GM19452 (cell line): ENCODE results near the gene AHDC1.

Experiments used
- ATAC-seq: cut with Tn5 transposase; IDR thresholded peaks from one replicate; pipeline ENCODE4 v1.9.1; 2021; ENCODE audit not compliant: unreplicated experiment

The AHDC1 gene

GRCh38 chr1:27585684-27586083 is 18.3 kb downstream of the AHDC1 start:
- no peak for ATAC-seq

DNA sequence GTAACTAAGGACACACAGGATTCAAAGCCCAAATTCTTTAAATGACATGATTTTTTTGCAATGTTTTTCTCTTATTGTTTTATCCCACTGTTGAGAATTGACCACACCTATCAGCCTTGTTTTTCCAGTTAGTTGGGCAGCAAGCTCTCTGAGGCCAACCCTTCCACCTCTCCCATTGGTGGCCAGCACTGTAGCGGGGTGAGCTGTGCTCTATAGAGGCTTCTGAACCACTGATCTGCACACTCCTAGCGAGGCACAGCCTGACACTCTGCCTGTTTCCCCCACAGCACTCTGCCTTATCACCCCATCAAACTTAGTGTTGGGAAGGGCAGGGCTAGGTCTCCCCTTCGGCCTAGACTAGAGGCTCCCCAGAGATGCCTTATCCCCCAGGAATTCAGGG is 19.5 kb downstream of the AHDC1 start:
- ATAC-seq, result no peak

GRCh38 chr1:27583479-27583878 is 20.5 kb downstream of the AHDC1 start:
- no peak for ATAC-seq

- ATAC-seq, result no peak
Observed at GRCh38 chr1:27581823-27582243, 22.1 kb downstream of the AHDC1 start.

DNA sequence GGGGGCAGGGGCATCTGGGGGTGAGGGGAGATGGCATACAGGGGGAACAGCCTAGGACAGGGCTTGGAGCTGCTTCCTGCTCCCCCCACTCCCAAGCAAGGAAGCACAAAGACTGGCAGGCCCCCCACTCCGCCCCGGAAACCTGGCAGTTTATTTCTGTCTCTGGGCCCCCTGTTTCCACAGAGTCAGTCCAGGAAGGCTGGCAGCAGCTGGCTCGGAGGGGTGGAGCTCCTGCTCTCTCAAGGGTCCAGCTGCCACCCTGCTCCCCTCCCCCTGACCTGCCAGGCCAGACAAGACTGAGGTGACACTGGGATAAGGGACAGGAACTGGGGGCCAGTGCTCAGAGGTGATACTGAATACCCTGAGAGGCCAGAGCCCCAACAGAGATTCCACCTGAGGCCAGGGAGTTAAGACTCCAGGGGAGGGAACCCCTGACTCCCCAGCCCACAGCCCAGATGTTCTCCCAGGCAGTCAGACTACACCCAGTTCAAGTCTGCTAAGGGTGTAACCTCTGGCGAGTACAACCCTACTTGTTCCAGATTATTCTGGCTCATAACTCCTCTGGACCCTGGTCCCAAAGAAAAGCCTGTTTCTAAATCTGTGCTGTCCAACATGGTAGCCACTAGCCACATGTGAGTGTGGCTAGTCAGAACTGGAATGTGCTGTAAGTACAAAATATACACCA is 26.3 kb downstream of the AHDC1 start:
- ATAC-seq, result no peak

GRCh38 chr1:27576806-27577227 is 27.1 kb downstream of the AHDC1 start:
- ATAC-seq, result no peak

DNA sequence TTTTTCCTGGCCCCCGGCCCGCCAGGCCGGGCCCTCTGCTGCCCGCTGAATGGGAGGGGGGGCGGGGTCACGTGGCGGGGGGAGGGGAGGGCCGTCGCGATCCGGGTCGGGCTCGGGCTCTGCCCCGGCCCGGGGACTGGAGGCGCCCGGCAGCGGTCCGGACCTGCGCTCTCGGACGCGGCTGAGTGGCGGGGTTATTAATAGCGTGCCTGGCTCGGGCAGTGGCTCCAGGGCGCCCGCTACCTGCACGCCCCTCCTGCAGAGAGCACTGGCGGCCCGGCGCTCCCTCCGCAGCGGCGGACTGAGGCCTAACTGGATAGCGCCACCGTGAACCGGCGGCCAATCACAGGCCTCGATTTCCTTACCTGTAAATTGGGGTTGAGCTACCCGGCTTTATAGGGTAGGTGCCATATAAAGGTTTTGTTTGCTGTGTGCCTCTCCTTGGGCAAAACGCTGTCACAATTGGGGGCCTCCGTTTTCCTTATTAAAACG is 28.1 kb downstream of the AHDC1 start:
- no peak for ATAC-seq

- ATAC-seq, result no peak
Observed at GRCh38 chr1:27574871-27575831, 28.8 kb downstream of the AHDC1 start.

DNA sequence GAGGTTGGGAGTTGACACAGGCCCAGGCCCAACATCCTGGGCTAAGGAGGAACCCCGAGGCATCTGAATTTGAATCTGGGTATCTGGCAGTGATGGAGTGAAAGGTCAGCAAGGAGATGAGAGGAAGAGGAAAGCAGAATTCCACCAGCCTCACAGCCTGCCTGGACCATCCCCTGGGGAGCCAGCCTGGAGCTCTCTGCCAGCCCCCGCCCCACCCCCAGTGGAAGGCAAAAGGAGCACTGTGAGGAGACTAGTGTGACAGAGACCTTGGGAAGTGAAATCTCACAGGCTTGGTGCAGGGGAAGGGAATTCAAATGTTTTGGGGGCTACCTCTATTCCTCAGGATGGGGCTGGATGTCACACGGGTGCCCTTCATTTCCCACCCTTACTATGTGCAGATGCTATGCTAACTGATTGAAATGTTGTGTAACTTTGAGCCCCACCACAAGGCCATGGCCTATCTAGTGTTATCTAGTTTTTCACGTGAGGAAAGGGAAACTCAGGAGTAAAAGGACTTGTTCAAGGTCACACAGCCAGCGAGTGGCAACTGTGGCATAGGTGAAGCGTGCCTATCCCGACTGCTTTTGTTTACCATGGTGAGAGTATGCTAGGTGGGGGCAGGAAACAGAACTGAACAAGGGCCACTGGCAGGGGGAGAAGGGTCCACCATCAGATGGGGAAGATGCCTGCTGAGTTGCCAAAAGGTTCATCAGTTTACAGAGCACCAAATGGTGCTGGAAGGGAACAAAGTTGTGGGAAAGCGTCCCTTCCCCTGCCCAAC is 29.8 kb downstream of the AHDC1 start:
- no peak for ATAC-seq

DNA sequence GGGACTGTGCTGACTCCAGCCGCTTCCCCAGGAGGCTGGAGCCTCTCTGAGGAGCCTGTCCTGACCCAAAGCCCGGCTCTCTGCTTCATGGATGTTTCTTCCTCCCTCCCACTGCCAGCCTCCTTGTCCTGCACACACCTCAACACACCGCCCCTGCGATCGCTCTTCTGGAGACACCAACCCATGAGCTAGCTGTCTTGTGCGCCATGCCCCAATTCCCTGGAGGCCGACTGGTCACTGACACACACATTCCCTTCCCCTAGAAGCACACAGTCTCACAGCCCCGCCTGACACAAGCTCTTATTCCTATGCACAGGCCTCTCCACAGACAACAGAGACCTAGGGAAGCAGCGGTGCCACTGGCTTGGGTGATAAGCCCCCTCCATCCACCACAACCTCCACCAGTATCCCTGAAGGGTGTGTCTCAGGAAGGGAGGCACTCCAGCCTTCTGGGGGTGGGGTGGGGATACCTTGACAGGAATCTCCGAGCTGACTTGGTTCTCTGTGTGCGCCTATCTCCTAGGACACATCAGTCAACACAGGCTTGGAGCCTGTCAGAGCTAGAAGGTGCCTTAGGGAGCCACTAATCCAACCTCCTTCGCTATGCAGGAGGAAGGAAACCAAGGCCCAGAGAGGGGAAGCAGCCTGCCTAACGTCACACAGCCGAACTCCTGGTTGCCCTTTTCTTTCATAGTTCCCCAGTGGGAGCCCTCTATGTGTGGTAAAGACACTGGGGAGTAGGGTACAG is 31.1 kb downstream of the AHDC1 start:
- ATAC-seq, result no peak

- ATAC-seq, result no peak
Observed at GRCh38 chr1:27572019-27572678, 31.8 kb downstream of the AHDC1 start.

GRCh38 chr1:27571439-27572018 is 32.4 kb downstream of the AHDC1 start:
- no peak for ATAC-seq

DNA sequence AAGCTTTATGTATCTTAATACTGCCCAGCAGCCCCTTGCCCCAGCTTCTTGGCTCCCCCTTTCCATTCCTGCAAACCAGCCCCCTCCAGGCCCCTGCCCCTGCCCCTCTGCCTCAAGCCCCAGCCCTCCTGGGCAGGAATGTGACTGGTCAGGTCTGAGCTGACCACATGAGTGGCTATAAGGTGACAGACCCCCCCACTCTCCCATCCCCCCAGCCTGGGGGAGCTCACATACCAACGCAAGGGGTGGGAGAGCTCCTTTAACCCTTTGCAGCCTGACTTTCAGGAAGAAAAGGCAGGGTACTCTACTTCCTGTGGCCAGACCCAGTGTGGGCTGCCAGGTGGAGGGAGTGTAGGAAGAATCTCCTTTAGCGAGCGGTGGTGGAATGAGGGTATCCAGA is 33.2 kb downstream of the AHDC1 start:
- ATAC-seq, result no peak

DNA sequence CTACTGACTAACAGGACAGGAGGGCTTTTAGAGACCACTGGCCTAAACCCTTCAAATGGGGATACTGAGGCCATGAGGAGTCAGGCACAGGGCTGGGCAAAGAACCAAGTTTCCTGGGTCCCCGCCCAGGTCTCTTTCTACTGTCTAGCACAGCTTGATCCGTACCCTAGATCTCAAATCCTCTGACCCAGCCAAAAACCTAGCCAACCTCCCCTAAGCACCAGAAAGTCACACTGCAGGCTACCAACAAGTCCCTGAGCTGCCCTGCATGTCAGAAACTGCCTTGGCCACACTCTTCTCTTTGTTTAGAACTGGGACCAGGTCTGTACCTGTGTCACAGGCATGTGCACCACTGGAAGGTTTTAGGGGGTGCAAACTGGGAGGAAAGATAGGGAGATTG is 33.6 kb downstream of the AHDC1 start:
- ATAC-seq, result no peak

DNA sequence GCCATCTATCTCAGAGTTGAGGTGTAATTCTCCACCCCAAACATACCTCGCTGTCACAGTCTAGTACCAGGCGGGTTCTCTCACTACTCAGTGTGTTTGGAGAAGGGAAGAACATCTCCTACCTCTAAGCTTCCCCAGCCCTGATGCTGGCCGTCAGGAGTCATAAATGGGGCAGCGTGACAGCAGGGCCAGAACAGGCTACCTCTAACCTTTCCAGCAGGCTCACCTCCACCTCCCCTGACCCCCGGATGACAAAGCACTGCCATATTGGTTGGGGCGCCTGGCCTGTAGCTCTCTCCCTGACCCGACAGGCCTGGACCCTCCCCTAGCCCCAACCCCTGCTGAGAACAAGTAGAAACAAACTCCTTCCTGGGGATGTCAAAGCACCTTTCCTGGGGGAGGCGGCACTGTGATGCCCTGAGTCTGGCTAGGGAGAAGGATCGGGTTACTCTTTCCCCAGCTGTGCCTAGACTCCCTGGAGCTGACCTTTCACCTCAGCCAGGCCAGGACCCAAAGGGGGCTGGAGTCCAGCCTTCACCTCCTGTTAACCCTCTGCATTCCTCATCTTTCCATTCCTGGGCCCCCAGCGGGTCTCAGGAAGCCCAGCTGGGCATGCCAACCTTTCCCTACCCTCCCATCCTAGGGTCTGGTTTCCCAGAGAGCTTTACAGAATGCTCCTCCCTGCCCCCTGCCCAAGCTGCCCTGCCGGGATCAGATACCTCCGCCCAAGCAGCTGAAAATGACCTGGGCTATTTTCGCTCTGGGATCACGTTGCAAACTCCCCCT is 34.2 kb downstream of the AHDC1 start:
- no peak for ATAC-seq

DNA sequence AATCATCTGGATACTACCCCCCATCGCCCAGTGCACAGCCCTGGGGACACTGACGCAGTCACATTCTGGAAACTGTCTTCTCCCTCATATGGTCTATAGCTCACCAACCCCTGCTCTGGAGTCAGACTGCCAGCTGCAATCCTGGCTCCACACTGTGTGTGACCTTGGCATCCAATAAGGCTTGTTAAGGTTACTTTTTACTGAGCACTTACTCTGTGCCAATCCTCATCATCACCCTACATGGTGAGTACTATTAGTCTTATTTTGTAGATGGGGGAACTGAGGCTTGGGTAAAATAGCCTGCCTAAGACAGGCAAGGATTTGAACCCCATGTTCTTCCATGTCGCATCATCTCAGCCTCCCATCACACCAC is 34.9 kb downstream of the AHDC1 start:
- ATAC-seq, result no peak

DNA sequence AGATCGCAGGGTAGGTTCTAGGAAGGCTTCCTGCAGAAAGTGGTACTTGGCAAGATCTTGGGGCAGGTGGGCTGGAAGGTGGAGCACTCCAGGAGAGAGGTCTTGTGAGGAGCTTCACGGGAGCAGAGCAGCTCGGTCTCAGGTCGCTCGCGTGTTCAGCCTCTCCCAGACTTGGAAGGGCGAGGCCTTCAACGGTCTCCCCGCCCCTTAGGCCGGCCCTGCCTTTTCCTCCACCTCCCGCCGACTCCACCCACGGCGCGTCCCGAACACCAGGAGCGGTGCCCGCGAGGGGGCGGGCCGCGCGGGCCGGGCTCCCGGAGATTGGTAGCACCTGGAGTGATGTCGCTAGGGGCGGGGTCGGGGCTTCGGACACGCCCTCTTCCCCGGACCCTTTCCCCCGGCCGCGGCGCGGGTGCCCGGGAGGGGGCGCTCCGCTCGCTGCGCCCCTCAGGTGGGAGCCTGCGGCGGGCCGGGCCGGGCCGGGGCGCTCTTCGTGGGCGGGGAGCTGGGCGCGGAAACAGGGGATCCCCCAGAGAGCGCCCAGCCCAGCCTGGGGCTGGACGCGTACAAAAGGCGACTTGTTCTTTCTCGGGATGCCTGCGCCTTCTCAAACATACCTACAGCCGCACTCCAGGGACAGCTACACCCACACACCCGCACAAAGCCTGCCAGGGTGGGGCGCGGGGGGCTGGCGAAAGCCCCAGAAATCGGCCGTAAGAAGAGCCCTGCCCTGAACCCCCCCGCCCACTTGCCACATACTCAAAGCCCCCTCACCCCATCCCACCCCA is 35.5 kb downstream of the AHDC1 start:
- peak; percentile 85 for ATAC-seq

GRCh38 chr1:27567971-27568299 is 36.0 kb downstream of the AHDC1 start:
- no peak for ATAC-seq
